Fibroblast of the aortic adventitia (primary cell): ENCODE results near the gene GIN1. TPM values are rescaled to one million over a fixed set of nuclear protein-coding genes. Genes with fewer than 3 reads are reported as not detected.
"Not testable (repeated sequence)": the region's sequence is repeated elsewhere in the genome, so short reads cannot be mapped to it uniquely, and the experiment has no call there.

Experiments
- DNase-seq: peaks from one replicate; pipeline ENCODE4 v3.0.0-alpha.2; 2010; ENCODE audit warnings: low read depth
- H3K4me3 ChIP-seq: 2 replicates; pipeline ENCODE4 v1.5.1; 2011; ENCODE audit warnings: low read depth, mild to moderate bottlenecking, control low read depth, low read length, moderate library complexity
- total RNA-seq: library from RNA; depleted of rRNA; stranded (reverse); fragments of >200 nt; gene quantifications from 2 replicates; pipeline ENCODE4 v1.2.3, GENCODE V29; 2012; ENCODE audit warnings: low replicate concordance
- TF ChIP-seq, protein P1 (sequence below): IDR thresholded peaks from 2 replicates; pipeline ENCODE4 v1.5.1; 2011; ENCODE audit warnings: mild to moderate bottlenecking, low read length, control low read depth, inconsistent platforms; ENCODE audit not compliant: insufficient read depth

Gene GIN1
- total RNA-seq, 1 donor = 11.0 TPM

DNA sequence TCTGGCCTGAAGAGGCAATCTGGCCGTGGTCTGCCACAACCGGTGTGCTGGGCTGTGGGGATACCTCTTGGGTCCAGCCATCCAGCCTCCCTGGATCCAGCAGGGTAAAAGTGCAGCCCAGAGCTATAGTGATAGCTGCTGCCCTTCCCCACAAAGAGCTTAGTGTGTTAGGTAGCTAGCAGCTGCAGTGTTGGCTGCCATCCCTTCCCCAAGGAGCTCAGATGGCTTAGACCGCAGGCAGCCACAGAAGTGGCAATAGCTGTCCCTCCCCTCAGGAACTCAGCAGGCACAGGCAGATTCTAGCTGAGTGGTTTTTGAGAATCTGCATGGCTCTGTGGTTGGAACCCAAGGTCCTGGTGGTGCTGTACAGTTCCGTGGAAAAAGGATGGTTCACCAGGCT, 40.1 kb downstream of the GIN1 start:
- no peak for DNase-seq
- no peak overlapping the region for H3K4me3 ChIP-seq
- TF ChIP-seq, protein P1, sequence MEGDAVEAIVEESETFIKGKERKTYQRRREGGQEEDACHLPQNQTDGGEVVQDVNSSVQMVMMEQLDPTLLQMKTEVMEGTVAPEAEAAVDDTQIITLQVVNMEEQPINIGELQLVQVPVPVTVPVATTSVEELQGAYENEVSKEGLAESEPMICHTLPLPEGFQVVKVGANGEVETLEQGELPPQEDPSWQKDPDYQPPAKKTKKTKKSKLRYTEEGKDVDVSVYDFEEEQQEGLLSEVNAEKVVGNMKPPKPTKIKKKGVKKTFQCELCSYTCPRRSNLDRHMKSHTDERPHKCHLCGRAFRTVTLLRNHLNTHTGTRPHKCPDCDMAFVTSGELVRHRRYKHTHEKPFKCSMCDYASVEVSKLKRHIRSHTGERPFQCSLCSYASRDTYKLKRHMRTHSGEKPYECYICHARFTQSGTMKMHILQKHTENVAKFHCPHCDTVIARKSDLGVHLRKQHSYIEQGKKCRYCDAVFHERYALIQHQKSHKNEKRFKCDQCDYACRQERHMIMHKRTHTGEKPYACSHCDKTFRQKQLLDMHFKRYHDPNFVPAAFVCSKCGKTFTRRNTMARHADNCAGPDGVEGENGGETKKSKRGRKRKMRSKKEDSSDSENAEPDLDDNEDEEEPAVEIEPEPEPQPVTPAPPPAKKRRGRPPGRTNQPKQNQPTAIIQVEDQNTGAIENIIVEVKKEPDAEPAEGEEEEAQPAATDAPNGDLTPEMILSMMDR = no peak

DNA sequence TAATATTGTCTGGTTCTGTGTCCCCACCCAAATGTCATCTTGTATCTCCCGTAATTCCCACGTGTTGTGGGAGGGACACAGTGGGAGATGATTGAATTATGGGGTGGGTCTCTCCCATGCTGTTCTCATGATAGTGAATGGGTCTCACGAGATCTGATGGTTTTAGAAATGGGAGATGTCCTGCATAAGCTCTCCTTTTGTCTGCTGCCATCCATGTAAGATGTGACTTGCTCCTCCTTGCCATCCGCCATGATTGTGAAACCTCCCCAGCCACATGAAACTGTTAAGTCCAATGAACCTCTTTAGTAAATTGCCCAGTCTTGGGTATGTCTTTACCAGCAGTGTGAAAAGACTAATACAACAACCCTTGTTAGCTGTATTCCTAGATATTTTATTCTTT, 44.5 kb downstream of the GIN1 start:
- no peak overlapping the region for H3K4me3 ChIP-seq
- no peak for DNase-seq
- TF ChIP-seq, protein P1 = no peak

DNA sequence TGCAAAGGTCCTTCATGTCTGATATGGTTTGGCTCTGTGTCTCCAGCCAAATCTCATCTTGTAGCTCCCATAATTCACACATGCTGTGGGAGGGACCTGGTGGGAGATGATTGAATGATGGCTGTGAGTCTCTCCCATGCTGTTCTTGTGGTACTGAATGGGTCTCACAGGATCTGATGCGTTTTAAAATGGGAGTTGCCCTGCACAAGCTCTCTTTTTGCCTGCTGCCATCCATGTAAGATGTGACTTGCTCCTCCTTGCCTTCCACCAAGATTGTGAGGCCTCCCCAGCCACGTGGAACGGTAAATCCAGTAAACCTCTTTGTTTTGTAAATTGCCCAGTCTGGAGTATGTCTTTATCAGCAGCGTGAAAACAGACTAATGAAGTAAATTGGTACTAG, 46.4 kb downstream of the GIN1 start:
- not testable (repeated sequence) for DNase-seq, H3K4me3 ChIP-seq

DNA sequence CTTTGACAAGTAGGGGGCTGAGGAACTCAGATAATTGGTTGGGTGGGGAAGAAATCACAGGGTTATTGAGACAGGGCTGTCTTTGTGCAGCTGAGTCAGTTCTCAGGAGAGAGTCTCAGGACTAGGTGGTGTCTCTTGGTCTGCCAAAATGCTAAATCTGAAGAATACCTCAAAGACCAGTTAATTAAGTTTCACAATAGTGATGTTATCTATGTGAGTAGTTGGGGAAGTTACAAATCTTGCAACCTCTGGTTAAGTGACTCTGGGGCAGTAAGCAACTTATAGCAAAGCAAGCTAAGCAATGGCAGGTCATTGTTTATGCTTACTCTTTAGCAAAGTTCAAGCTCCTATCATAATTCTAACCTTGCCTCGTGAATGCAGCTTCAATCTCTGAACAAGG, 53.6 kb downstream of the GIN1 start:
- no peak overlapping the region for H3K4me3 ChIP-seq
- TF ChIP-seq, protein P1 = no peak
- DNase-seq = no peak

DNA sequence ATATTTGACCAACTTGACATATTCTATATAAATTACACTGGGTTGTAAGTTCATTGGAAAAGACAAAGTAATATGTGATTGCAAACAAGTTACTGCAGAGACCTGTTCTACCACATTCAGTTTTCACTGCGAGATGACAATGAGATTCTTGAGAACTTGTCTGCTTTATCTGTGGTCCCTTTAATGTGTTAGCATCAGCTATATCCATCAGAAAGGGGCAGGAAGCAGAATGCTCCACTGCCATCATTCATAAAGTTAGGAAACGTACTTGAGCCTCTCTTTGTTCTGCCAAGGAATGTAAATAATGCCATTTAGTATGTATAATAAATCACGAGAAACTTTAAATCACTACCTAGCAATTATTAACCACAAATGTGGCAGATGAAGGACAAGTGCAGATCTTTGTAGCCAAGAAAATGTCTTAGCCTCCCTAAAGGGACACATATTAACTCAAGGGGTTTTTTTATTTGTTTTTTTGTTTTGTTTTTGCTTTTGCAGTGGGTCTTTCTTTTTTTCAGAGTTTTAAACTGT, 59.4 kb downstream of the GIN1 start:
- no peak overlapping the region for H3K4me3 ChIP-seq
- TF ChIP-seq, protein P1 = no peak
- DNase-seq = no peak

DNA sequence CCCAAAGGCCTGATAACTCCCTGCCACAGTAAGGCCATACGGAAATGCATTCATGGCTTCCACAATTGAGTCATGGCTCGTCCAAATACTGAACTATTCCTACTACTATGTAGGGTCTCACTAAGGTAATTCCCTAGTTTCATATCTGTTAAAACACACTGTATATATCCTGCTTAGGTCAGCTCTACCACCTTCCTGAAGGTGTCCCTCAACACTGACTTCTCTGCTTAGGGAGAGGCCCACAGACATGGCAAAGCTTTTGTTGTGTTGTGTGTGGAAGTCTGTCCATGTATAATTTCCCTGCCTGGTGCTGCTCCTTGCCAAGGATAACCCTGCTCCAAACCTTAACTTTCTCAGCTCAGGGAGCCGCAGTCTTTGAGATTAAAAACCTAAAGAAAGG, 60.4 kb downstream of the GIN1 start:
- no peak overlapping the region for H3K4me3 ChIP-seq

DNA sequence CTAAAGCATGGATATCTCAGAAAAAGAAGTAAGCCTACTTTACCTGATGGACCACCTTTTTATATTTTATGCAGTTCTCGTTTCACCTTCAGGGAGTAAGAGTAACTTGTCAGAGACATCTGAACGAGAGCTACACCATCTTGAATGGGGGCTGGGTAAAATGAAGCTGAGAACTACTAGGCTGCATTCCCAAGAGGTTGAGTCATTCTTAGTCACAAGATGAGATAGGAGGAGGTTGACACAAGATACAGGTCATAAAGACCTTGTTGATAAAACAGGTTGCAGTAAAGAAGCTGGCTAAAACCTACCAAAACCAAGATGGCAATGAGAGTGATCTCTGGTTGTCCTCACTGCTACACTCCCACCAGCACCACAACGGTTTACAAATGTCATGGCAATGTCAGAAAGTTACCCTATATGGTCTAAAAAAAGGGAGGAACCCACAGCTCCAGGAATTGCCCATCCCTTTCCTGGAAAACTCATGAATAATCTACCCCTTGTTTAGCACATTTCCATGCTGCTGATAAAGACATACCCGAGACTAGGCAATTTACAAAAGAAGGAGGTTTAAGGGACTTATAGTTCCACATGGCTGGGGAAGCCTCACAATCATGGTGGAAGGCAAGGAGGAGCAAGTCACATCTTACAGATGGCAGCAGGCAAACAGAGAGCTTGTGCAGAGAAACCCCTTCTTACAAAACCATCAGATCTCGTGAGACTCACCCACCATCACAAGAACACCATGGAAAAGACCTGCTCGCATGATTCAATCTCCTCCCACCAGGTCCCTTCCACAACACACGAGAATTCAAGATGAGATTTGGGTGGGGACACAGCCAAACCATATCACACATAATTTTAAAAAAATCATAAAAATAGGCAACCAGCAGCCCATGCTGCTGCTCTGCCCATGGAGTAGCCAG, 62.5 kb downstream of the GIN1 start:
- TF ChIP-seq, protein P1 = no peak
- peak; percentile 27 for DNase-seq
- H3K4me3 ChIP-seq = no peak overlapping the region

More for the DNA sequence above, 60.4 kb downstream of the GIN1 start:
- TF ChIP-seq, protein P1 = no peak
- DNase-seq = no peak

DNA sequence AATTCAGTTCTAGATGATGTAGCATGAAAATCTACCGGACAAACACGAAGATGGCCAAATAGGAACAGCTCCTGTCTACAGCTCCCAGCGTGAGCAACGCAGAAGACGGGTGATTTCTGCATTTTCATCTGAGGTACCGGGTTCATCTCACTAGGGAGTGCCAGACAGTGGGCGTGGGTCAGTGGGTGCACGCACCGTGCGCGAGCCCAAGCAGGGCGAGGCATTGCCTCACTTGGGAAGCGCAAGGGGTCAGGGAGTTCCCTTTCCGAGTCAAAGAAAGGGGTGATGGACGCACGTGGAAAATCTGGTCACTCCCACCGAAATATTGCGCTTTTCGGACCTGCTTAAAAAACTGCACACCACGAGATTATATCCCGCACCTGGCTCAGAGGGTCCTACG, 73.2 kb downstream of the GIN1 start:
- not testable (repeated sequence) for DNase-seq, H3K4me3 ChIP-seq
